GM12878 (cell line): Measurements from ENCODE around the gene RHBDF2. TPM values are rescaled to one million over a fixed set of nuclear protein-coding genes. Genes with fewer than 3 reads are reported as not detected.

Experiments used
- ATAC-seq: fragments of 200-7000 bp; cut with Tn5 transposase; 3 replicates; pipeline ENCODE4 v1.9.1; 2020; ENCODE audit warnings: mild to moderate bottlenecking, moderate library complexity
- BruUV-seq: library from RNA; stranded (reverse); fragments of 400-500 nt; replicated peaks from 2 replicates; lab custom pipeline; 2021; lab: Mats Ljungman, UMichigan
- CTCF ChIA-PET: fragments of 300-600 bp; sonication (Branson Sonifier 250); formaldehyde crosslinking; extraction: SDS; loops from one replicate; lab custom pipeline; 2021; ENCODE audit warnings: inconsistent platforms; lab: Yijun Ruan, JAX
- POLR2A ChIA-PET: fragments of 350-600 bp; formaldehyde crosslinking; extraction: SDS; loops from one replicate; lab custom pipeline; 2021; ENCODE audit warnings: inconsistent platforms; lab: Charles Lee
- RAD21 ChIA-PET: fragments of 300-600 bp; sonication (Branson Sonifier 250); formaldehyde crosslinking; loops from one replicate; lab custom pipeline; 2023; ENCODE audit warnings: antibody characterized with exemption; ENCODE audit not compliant: unreplicated experiment; lab: Charles Lee
- SMC1A ChIA-PET: fragments of 300-600 bp; sonication (Branson Sonifier 250); formaldehyde crosslinking; loops from one replicate; lab custom pipeline; 2023; ENCODE audit not compliant: unreplicated experiment, uncharacterized antibody; lab: Charles Lee
- DNase-seq: peaks from one replicate; pipeline ENCODE4 v3.0.0-alpha.2; 2011; ENCODE audit warnings: low read depth, low spot score
- FAIRE-seq: peaks from 3 replicates; lab custom pipeline; 2011; peaks lifted over from hg19 to GRCh38; lab: Jason Lieb, UNC
- H2AFZ ChIP-seq: 2 replicates; pipeline ENCODE4 v1.6.0; 2011; ENCODE audit warnings: low read depth, low read length, control low read depth; ENCODE audit not compliant: control insufficient read depth
- H3K27ac ChIP-seq: 2 replicates; pipeline ENCODE4 v1.5.1; 2011; ENCODE audit warnings: control low read depth; ENCODE audit not compliant: control insufficient read depth, insufficient read depth
- H3K27me3 ChIP-seq, 2 experiments: replicated peaks in 1 of 2; 2 replicates each; pipeline versions ENCODE4 v1.6.0 to v1.6.1; 2011; ENCODE audit warnings: low read length in 1 of 2; ENCODE audit not compliant: control insufficient read depth in 2 of 2, insufficient read depth in 2 of 2
- H3K36me3 ChIP-seq, 2 experiments: 2 replicates each; pipeline ENCODE4 v1.5.1; 2011; ENCODE audit warnings: low read length in 1 of 2; ENCODE audit not compliant: control insufficient read depth in 2 of 2, insufficient read depth in 2 of 2
- H3K4me1 ChIP-seq: 2 replicates; pipeline ENCODE4 v1.6.1; 2011; ENCODE audit warnings: mild to moderate bottlenecking, low read length, moderate library complexity, mixed read lengths; ENCODE audit not compliant: control insufficient read depth, insufficient read depth
- H3K4me2 ChIP-seq: 2 replicates; pipeline ENCODE4 v1.6.0; 2011; ENCODE audit warnings: control low read depth; ENCODE audit not compliant: control insufficient read depth, insufficient read depth
- H3K4me3 ChIP-seq: fragments of 200-600 bp; sonication (generic); 2 replicates; pipeline ENCODE4 v1.5.1; 2016
- H3K79me2 ChIP-seq: 2 replicates; pipeline ENCODE4 v1.6.0; 2011; ENCODE audit warnings: low read length; ENCODE audit not compliant: control insufficient read depth, insufficient read depth
- H3K9ac ChIP-seq: 2 replicates; pipeline ENCODE4 v1.8.0; 2011; ENCODE audit warnings: low read length, control low read depth, mixed read lengths; ENCODE audit not compliant: control insufficient read depth, insufficient read depth
- H3K9me3 ChIP-seq: replicated peaks from 3 replicates; pipeline ENCODE4 v1.5.1; 2011; ENCODE audit warnings: mild to moderate bottlenecking, low read length; ENCODE audit not compliant: control insufficient read depth, insufficient read depth
- H4K20me1 ChIP-seq: 2 replicates; pipeline ENCODE4 v1.6.0; 2011; ENCODE audit not compliant: control insufficient read depth, insufficient read depth
- EGR1 ChIP-seq, 2 experiments: IDR thresholded peaks; 1 replicate in 1 of 2; 2 replicates in 1 of 2; pipeline ENCODE4 v1.6.1; 2011 to 2012; ENCODE audit warnings: low read depth in 2 of 2, low read length in 2 of 2, borderline replicate concordance in 1 of 2, mild to moderate bottlenecking in 1 of 2, moderate library complexity in 1 of 2
- SPI1 ChIP-seq: IDR thresholded peaks from 2 replicates; pipeline ENCODE4 v1.6.1; 2011; ENCODE audit warnings: low read depth, mild to moderate bottlenecking, low read length, moderate library complexity, borderline replicate concordance; ENCODE audit not compliant: insufficient read depth
- WRNIP1 ChIP-seq: IDR thresholded peaks from 2 replicates; pipeline ENCODE4 v1.6.1; 2011; ENCODE audit warnings: low read depth, low read length, improper control_type of control experiment, borderline replicate concordance
- WGBS: methylation state at CpG from one replicate; pipeline ENCODE4 v1.1.6; 2016; ENCODE audit warnings: low lambda C conversion rate; ENCODE audit not compliant: insufficient replicate concordance, insufficient coverage; ENCODE audit errors: missing lambda C conversion rate; 5-methylcytosine and 5-hydroxymethylcytosine counted together
- in situ Hi-C: fragments of 300-500 bp; cut with MboI; formaldehyde crosslinking; loops from 9 replicates; pipeline ENCODE4 v1.14.3; 2018; ENCODE audit warnings: mixed read lengths
- intact Hi-C: fragments of 100-400 bp; cut with micrococcal nuclease; formaldehyde crosslinking; loops from one replicate; pipeline ENCODE4 v1.14.2; 2022; ENCODE audit not compliant: unreplicated experiment
- polyA plus RNA-seq, 11 experiments: library from polyadenylated mRNA; depleted of rRNA in 4 of 11; unstranded in 6 of 11; stranded (reverse) in 5 of 11; fragments of >200 nt; fragmentation: Nextera tagmentation in 4 of 11; fragmentation: Illumina TruSeq in 1 of 11; extraction: Ambion mirVana in 4 of 11; extraction: Trizol in 1 of 11; gene quantifications; 1 replicate in 1 of 11; 2 replicates in 10 of 11; pipeline versions ENCODE4 v1.2.1 to v1.2.3, GENCODE V29; 2011 to 2016; ENCODE audit warnings: inconsistent platforms in 2 of 11, missing spikeins in 2 of 11, low read depth in 1 of 11
- total RNA-seq, 4 experiments: library from RNA; depleted of rRNA in 3 of 4; stranded (reverse); fragments of >200 nt in 3 of 4; fragmentation: Illumina TruSeq in 1 of 4; extraction: Trizol in 1 of 4; gene quantifications; 2 replicates each; pipeline versions ENCODE4 v1.2.1 to v1.2.3, GENCODE V29; 2013 to 2021
- TF ChIP-seq, protein P1 (sequence below), 3 experiments: IDR thresholded peaks in 2 of 3; conservative IDR thresholded peaks in 1 of 3; 2 replicates each; pipeline ENCODE4 v1.5.1; 2011; ENCODE audit warnings: low read depth in 3 of 3, low read length in 3 of 3, mild to moderate bottlenecking in 3 of 3, control low read depth in 2 of 3, moderate library complexity in 2 of 3, inconsistent platforms in 1 of 3, mixed read lengths in 1 of 3; ENCODE audit not compliant: control insufficient read depth in 2 of 3, insufficient read depth in 1 of 3; ENCODE audit errors: extremely low read depth in 1 of 3

Gene RHBDF2
- total and polyA plus RNA-seq, 10 of the 15 experiments (the other 5 are each of a cell fraction or from before 2014, with no cell fraction given): 0.97 to 43.0 (median 18.7) TPM

DNA sequence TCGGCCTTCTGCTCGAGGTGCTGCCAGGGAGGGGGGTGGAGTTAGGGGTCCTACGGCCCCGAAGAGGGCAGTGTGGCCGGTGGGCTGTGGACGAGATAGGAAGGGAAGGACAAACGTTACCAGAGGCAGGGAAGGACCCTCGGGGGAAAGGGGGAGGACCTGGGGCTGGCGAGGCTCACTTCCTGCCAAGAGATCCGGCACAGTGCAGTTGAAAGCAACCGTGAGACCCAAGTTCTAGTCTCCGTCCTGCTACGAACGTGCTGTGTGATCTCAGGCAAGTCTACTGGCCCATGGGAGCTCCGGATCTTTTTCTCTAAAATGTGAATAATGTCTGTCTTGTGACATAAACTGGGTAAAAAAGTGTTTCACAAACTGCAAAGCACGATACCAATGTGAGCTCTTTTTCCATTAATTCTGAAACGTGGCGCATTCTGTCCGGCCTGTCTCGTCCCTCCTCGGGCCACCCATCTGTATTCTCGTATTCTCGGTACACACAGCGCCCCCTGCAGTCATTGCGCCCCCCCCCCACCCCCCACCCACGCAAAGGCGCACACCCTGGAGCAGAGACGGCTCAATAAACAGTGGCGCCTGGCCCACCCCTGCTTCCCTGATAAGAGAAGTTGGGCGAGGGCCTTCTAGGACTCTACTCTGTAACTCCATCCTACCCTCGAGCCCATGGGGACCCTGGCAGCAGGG is 27.5 kb upstream of the RHBDF2 start:
- in situ Hi-C loops: no loop called here
- TSS peak; percentile 66 for BruUV-seq
- peak overlapping the region; percentile 50; the same call in 1 of the 2 replicates for H3K4me3 ChIP-seq

More for the DNA sequence above, 27.5 kb upstream of the RHBDF2 start:
- Histone ChIP-seq H3K4me1 (peaks cover 12% of the 10 kb centered on the region), H3K36me3 (no peaks in the 10 kb centered on the region), H3K9ac (peak overlapping the region; percentile 53), H3K27me3 (no peaks in the 10 kb centered on the region)
- ChIA-PET SMC1A (interaction anchor here (0.6 to 2.8 kb wide), 14 partner anchors 14 to 539 kb away, joined by 3 to 16 read pairs (median 3); no protein-coding TSS in a partner anchor), CTCF (interaction anchor here (0.6 to 4.0 kb wide), 19 partner anchors 11 to 1354 kb away, joined by 3 to 41 read pairs (median 5); partner anchors contain the start of genes PRCD and ST6GALNAC2), POLR2A (interaction anchor here (0.6 to 2.1 kb wide), 5 partner anchors 22 to 1438 kb away, joined by 3 to 13 read pairs (median 5); no protein-coding TSS in a partner anchor)
- ATAC-seq (peak; percentile 38), FAIRE-seq (peak; percentile 18)
- 25% methylated on average over 27 of the region's 31 CpGs for WGBS
- TF ChIP-seq, protein P1, sequence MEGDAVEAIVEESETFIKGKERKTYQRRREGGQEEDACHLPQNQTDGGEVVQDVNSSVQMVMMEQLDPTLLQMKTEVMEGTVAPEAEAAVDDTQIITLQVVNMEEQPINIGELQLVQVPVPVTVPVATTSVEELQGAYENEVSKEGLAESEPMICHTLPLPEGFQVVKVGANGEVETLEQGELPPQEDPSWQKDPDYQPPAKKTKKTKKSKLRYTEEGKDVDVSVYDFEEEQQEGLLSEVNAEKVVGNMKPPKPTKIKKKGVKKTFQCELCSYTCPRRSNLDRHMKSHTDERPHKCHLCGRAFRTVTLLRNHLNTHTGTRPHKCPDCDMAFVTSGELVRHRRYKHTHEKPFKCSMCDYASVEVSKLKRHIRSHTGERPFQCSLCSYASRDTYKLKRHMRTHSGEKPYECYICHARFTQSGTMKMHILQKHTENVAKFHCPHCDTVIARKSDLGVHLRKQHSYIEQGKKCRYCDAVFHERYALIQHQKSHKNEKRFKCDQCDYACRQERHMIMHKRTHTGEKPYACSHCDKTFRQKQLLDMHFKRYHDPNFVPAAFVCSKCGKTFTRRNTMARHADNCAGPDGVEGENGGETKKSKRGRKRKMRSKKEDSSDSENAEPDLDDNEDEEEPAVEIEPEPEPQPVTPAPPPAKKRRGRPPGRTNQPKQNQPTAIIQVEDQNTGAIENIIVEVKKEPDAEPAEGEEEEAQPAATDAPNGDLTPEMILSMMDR (IDR thresholded peaks at IDR 0.05 in 2 of 3, conservative IDR thresholded peaks at IDR 0.05 in 1 of 3; ENCODE audit: control insufficient read depth in 2 of 3, extremely low read depth in 1 of 3, insufficient read depth in 1 of 3, low read depth in 3 of 3, low read length in 3 of 3): peak in 2 of 3 experiments; percentile 3 to 28; a peak in 1 of 6 replicates
- TF ChIP-seq SPI1 (peak; percentile 20; the same call in 1 of the 2 replicates), WRNIP1 (no peak), EGR1 (IDR thresholded peaks at IDR 0.05; ENCODE audit: borderline replicate concordance in 1 of 2, low read depth in 2 of 2, low read length in 2 of 2) (peak in 1 of 2 experiments; percentile 43; a peak in 1 of 3 replicates)
- TF ChIP-seq, all 136 proteins: peak for 3
- no peak for DNase-seq
- Histone ChIP-seq H3K27ac (peak overlapping the region; percentile 73), H2AFZ (peak overlapping the region; percentile 82), H3K79me2 (no peaks in the 10 kb centered on the region), H3K9me3 (no peaks in the 10 kb centered on the region), H4K20me1 (no peaks in the 10 kb centered on the region), H3K4me2 (peak overlapping the region; percentile 76)
- RAD21 ChIA-PET: interaction anchor here (0.7 to 2.5 kb wide), 14 partner anchors 16 to 707 kb away, joined by 3 to 20 read pairs (median 4); no protein-coding TSS in a partner anchor
- intact Hi-C loops: no loop called here
